Measurements from ENCODE around the gene NGDN.
A peak's percentile ranks its signal among the peaks of the same experiment; 100 is the strongest.

The NGDN gene

DNA sequence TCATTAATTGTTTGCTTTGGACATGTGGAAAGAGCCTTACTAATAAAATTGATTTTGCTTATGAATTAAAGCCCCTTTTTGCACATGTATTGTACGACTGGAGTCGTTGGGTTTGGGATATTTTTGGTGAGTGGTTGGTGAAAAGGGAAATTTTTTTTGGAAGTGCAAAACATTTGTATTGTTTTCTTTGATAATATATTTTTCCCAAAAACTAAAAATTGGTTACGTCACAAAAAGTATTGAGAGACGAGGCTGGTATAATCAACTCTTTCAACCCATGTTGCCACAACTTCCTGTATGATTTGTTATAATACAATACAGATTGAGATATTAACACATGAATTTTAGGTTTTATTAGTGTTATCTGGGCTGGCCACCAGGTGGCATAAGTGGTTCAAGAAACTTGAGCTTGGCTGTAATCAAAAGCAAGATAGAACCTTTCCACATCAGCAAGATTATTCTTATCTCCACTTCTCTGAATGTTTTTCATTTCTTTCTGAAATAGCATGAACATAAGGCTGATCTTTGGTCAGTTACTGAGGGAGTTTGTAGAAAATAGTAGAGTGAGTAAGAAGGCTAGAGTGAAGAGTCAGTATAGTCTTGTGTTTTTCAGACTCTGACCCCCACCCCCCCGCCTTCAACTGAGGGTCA, 8.7 kb downstream of the NGDN start:
- DNase-seq = peak; percentile 62 to 67

DNA sequence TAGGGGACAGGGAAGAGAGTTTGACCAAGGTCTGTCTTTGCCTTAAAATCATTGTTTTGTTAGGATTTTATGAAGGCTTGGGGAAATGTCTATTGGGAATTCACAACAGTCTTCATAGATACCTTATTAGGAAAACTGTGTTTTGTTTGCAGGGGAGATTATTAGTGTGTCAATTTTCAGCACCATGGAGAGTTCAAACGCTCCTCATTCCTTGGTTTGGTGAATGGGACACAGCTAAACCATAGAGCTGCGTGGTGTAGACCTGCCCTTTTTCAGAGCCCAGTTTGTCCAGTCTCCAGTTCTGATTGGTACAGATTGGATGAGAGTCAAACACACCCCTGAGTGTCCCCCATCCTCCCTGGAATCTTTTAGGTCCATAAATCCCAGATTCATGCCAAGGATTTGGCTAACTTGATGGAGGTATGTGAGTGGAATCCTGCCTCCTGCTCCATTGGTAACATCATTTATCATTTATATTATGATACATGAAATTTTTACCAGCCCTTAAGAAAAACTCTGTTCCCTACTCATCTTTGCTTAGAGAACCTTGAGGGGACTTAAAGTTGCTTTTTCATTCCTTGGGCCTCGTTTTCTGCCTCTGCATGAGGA, 12.0 kb downstream of the NGDN start:
- DNase-seq = no peak

DNA sequence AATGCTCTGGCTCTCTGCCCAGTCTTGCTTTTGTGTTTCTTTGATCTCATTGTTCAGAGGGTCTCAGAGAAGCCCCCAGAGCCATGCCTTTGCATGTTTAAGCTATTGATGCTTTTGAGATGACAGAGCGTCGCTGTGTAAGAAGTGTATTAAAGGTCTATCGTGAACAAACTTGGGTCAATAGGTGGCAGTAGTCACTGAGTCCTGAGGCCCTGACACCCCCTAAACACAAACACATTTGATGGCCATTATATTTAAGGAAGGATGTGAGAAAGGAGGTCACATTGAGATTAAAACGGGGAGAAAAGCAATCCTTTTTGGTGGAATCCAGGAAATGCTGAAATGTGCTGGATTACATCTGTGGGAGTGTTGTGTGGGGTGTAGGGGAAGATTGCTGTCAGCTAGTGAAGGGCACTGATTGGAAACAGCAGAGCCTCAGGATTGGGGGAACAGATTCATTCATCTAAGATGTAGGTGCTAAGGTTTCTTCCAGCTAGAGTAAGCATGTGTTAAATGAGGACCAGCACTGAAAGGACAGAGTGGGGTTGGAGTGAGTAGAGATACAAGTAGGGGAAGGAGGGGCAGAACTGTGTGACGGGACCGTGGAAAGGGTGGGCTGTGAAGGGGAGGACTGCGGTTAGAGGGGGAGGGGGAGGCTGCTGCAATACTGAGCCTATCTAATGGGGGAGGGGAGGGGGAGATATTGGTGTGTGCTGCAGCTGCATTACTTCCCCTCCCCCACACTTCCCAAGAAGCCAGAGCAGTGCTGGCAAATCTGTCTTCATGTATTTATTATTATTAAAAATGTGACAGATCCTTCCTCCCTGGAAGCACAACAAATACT, 12.7 kb downstream of the NGDN start:
- no peak for DNase-seq

DNA sequence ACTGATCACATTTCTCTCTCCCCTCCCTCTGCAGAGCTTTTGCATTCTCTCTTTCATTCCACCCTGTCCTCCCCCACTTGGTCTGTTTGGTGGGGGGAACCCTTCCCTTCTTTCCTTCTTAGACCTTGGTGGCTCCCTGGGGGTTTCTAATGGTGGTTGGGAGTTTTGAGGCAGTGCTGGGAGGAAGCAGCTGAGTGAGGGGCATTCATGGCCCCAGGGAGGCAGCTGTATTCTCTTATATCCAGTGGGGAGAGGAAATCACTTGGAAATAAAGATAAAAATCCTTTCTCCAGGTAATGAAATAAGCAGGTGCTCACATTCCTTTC, 13.3 kb downstream of the NGDN start:
- no peak for DNase-seq

DNA sequence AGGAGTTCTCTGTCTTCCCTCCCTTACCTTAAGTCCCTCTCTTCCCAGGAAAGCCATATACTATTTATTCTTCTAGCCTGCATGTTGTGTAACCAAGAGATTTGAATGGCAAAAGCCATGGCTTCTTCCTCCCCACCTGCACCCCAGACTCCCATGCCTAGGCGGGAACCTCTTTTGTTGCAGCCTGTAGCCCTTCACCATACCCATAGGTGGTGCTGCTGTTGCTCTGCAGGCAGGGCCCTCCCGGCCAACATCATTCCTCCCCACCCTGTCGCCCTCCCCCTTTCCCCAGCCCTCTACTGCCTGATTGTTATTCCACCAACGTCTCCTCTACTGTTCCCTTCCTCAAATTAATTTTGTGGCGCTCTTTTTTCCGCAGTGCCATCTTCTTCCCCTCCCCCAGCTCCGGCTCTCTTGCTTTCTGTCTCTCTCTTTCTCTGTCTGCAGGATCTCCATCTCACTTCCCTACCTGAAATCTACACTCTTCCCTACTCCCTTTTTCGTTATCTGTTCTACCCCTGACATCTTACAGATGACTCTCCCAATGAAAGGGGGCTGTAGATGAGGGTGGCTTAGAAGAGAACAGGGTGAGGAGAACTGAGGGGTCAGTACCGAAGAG, 13.8 kb downstream of the NGDN start:
- no peak for DNase-seq

DNA sequence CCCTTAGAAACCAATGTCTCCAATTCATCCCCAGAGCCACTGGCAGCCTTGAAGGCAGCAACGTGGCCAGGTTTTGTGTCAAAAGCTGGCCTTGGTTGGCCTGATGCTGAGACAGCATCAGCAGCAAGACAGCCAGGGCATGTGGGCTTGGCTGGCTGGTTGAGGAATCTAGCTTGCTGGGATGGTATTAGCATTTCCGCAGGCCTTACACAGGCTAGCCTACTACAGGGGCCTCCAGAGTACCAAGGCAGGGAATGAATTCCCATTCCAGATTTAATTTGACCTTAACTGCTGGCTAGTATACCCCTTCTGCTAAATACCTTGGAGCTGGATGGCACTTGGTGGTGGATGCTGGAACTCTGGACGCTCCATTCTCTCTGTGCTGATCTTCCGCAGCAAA, 15.8 kb downstream of the NGDN start:
- DNase-seq = no peak

DNA sequence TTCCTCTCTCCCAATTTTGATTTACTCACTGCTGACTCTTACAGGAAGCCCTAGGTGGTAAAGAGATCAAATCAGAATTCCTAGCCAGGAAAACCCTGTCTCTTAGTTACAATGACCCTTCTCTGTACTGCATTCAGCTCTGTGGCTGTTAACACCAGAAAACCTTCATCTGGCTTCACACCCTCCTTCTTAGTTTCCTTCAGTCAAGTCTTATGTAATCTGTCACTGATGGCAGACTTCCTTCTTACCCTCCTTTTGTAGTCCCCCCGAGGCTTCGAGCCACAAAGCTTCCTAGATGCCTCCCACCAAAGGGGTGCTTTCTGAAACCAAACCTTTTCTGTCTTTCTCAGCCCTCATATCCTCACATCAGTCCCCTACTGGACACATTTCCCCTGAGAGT, 16.5 kb downstream of the NGDN start:
- no peak for DNase-seq

DNA sequence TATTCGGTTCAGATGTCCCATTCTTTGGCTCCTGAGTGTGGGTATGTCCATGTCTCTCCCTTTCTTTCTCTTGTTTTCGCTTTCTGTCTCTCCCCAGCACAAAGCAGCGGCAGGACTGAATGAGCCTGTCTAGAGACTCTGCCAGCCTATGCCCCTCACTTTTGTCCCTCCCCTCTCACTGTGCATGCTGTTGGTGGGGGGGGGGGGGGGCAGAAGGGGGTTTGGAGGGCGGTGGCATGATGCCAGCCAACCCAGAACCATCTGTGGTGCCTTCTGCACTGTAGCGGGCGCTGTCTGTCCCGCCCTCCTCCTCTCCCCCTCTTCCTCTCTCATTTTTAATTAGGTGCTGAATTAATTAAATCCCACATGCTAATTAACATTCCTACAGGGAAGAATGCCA, 17.7 kb downstream of the NGDN start:
- DNase-seq = no peak

DNA sequence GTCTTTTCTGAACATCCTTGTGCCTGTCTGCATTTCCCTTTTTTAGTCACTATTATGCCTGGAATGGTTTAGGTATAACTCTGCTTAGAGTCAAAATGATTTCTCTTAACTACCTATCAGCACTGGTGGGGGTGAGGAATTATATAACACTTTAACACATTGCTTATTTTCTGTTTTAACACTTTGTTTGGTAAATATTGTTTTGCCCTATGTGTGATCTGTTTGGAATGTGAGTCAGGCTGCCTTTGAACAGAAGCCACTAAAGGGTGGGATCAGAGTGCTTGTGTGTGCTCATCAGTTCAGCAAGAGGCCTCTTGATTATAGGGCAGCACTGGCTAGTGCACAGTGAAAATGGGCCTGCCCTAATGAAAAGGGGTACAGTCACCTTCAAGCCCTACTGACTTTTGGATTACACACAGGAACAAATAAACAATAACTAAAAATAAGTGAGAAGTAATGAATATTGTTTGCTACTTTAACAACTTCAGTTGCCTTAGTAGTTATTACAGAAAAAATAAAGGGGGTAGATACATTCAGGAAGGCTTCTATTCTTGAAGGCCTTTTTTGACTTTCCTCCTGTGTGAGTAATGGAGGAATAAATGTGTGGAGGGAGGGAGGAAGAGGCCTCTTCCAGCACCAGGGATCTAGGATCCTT, 23.2 kb downstream of the NGDN start:
- DNase-seq = no peak

DNA sequence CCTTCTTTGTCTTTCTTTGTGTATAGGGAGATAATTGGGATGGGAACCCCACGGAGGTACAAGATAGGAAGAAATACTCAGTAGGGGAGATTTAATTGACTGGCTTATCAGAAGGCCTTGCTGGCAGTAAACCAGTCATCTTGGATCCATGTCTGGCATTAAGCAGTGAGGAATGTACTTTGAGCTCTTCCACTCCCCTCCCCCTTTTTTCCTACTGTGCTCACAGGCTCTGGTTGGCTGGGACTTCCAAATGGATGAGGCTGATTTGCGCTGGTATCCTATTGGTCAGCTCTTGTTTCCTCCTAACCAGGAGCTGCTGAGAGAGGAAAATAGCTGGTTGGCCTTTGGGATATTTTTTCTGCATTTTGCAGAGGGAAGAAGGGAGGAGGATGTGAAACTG, 24.7 kb downstream of the NGDN start:
- DNase-seq = no peak

DNA sequence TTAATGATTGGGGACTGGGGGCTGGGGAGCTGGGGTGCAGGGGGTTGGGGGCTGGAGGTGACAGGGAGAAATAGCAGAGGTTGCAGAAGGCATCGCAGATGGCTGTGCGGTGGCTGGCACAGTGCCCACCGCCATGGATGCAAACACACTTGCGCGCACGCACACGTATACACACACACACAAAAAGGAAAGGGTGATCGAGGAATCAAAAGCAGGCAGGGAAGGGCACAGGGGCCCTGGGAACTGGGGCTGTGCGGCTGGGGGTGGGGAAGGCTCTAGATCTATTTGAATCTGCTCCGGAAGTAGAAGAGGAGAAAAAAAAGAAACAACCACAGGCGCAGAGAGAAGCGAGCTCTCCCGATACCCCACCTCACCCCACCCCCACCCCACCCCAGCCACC, 42.7 kb downstream of the NGDN start:
- DNase-seq = no peak

DNA sequence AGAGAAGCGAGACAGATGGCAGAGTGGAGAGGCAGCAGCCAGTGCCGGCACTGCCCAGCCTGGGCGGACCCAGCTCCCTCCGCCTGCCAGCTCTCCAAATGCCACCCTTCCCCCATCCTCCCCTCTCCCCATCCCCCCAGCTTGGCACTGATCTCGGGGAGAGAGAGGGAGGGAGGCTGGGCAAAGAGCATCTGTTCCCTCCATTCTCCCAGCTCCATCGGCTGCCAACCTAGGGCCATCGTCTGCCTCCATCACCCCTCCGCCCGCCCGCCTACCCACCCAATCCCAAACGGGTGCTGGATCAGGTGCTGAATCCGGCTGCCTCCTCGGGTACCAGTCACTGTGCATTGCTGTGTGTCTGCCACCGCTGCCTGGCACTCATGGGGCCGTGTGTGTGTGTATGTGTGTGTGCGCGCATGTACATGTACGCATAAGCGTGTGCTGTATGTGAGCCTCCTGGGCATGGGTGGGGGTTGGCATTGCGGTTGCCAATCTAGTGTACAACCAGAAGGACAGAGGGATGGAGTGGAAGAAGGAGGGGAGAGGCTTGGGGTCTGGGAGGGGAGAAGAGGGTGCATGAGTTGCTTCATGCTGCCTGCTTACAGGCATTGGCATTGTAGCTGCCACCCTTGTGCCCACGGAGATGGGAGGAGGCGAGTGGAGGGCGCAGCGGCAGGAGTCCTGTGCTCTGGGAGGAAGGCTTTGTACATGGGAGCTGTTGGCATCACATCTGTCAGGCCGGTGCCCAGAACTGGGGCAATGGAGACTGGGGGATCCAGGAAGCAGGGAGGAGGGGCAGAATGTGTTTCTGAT, 43.7 kb downstream of the NGDN start:
- no peak for DNase-seq

DNA sequence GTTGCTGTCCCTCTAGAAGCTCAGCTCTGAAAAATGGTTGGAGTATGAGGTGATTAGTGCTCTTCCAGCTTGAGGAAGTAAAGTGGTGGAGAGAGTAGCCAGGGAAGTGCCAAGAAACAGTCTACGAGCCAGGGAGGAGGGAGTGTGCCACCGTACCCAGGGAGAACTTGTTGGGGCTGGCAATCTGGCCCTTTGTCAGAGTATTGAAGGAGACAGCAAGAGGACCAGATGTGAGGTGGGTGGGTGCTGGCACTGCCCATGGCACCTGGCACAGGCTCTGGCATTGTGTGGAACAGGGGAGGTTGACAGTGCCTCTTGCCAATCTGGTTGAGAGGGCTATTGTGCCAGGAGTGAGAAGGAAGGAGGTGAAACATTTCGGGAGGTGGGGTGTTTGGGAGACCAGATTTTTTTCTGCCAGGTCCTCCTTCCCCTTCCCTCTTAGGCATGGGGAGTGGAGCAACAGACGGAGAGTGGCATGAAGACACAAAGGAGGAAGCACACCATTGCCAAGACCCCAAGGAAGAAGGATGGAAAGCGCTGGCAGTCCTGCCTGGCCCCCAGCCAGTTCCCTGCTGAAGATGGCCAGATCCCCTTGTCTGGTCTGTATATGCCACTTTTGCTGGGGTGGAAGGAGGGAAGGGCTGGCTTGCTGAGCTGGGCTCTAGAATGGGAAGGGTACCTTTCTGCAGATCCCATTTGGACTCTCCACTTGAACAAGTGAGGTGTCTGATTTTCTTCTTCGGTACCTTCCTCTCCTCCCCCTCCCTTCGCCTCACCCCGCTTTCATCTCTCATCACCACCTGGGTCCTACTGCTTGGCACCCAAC, 44.5 kb downstream of the NGDN start:
- no peak for DNase-seq

DNA sequence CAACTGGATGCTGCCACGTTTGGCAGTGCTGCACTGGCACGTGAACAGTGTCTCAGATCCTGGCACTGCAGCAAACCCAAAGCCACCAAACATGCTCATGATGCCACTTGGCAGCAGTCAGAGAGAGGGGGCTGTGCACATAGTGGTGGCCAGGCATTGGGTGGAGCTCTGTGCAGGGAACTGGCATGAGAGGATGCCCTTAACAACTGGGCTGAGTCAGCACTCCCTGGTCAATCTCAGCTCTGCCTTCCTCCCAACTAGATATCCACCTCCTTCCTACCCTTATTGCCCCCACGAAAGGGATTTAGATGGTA, 45.1 kb downstream of the NGDN start:
- DNase-seq = no peak

DNA sequence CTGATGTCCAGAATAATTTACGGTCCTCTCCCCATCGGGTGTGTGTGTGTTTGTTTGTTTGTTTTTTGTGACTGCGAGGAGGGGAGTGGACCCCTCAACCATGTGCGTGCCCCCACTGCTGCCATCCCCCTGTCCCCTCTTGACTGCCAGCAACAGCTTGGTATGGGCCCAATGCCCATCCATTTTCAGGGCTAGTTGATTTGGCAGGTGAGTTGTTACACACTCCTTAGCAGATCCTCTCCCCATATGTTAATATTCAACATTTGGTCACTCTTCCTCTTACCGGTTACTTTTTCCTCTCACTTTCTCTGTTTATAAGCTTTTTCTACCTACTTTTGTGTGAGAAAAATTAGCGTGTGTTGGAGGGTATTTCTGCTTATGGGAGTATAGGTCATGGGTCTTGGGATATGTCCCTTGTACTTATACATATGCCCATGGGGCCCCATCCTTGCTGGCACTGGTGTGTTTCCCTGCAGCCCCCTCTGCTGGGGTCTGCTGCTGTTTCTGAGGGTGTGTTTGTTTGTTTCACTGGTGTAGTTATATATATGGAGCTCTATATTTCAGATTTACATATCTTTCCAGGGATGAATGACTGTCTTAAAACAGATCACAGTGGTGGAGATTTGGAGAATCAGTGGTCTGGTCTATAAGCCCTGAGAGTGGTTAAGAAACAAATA, 48.3 kb downstream of the NGDN start:
- no peak for DNase-seq

DNA sequence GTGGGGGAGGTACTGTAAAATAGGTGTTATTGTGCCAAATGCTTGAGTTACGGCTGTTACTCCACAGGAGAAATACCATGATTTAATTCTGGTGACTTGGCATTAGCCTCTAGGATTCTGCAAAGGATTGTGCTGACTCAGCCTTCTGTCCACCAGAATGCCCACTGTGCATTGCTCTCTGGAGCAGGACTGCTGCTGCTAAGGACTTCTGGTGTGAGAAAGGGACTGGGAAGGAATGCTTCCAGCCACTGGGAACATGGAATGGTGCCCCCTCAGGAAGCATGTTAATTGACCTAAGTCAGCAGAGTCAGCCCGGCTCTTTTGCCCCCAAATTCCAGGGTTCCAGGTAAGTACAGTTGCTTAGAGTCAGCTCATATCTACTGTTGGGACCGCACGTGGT, 49.2 kb downstream of the NGDN start:
- DNase-seq = no peak

DNA sequence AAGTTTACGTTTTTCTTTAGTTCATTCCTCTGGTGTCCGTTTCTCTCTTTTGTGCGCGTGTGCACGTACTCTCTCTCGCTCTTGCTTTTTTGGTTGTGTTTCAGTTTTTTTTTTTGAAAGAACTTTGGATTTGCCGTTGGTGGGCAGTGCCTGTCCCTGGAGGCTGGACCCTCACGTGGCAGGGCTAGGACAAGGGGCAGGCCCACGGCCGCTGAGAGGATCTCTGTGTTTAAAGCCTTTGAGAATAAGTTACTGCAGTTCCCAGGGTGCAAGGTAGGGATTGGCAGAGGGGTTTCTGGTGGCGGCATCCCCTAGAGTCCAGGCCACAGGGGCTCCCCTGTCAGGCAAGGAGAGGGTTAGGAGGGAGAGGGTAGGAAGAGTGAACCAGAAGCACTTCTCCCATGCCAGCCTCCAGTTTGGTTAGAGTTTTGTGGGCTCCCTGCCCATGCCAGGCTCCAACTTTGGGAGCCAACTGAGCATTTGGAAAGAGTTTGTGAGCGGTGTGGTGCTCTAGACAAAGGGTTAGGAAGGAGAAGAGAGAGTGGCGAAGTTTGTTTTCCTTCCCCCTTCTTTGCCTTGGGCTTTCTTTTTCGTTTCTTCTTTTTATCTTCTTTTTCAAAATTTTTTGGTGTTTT, 51.5 kb downstream of the NGDN start:
- DNase-seq = no peak

DNA sequence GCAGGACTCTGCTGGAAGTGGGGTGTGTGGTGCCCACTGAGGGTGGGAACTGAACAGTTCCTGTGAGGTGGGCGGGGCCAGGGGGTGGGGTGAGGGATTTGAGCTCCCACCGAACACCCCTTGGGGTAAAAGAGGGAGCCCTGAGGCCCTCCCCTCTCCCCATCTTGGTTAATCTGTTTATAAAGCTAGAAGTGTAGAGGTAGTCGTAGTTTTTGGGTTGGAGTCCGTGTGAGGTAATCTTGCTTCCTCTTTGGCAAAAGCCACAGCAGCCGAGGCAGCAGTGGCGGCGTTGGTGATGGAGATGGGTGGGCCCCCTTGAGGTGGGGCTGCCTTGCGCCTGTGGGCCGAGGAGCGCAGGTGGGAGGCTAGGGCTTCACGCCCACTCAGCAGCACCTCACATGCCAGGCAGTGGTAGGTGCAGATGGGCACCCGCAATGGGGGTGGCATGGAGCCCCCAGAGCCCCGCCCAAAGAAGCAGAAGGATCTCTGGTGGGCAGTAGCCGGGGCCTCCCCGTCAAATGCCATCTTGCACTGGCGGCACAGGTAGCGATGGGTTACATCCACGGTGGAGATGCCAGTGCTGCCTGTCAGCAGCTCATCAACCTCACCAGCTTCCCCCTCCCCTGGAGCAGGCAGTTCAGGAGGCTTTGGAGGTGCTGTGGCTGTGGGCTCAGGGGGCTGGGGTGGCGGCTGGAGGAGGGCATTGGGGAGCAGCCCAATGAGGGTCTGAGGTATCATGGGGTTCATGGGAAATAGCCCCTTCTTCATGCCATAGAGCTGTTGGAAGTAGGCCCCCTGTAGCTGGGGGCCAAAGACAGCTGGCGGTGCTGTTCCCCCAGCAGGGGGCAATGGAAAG, 52.5 kb downstream of the NGDN start:
- DNase-seq = no peak

DNA sequence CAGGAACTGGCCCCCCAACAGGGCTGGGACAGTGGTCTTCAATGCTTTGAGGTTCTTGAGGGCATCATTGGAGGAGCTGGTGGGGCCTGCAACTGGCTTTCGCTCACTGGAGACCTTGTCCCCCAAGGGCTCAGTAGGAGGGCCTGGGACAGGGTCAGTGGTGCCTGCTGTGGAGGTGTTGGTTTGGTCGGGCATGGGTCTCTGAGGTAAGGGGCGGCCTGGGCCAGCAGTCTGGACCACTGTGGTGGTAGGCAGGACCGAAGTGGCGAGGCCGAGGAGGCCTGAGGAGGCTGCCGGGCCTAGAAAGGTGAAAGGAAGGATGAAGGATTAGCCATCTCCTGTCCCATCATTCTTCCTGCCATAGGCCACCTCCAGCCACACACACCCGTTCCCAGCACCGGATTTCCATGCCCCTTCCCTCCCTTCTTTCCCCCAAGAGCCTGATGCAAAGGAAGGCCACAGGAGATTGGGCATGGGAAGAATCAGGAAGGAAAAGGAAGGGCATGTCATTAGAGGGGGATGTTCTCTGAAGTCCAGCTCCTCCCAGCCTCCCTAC, 53.2 kb downstream of the NGDN start:
- DNase-seq = no peak
